ENCODE results near the gene POU5F1. TPM values are rescaled to one million over a fixed set of nuclear protein-coding genes. Genes with fewer than 3 reads are reported as not detected.
A peak's percentile ranks its signal among the peaks of the same experiment; 100 is the strongest.

POU5F1 gene
- polyA plus RNA-seq, 1 of the 3 experiments (the other 2 are of a cell fraction) = not detected

GRCh38 chr6:31144970-31145340 is 25.5 kb downstream of the POU5F1 start (continued):
- TF ChIP-seq NRF1 (IDR thresholded peaks at IDR 0.05; ENCODE audit: low read depth, low read length) = no peak

GRCh38 chr6:31144296-31144969 is 26.0 kb downstream of the POU5F1 start:
- CTCF ChIA-PET = interaction anchor here (0.6 to 4.3 kb wide), 5 partner anchors 41 to 256 kb away, joined by 3 to 23 read pairs (median 3); no protein-coding TSS in a partner anchor
- DNase-seq = no peak
- H2AFZ ChIP-seq (ENCODE audit: low read depth) = no peak overlapping the region
- POLR2A ChIA-PET = no interaction called here
- no peak overlapping the region for H3K9ac ChIP-seq
- no peak overlapping the region for H3K4me3 ChIP-seq (ENCODE audit: low read depth in 2 of 2, low read length in 1 of 2)
- H3K27ac ChIP-seq (ENCODE audit: low read depth in 2 of 2, low read length in 1 of 2) = no peak overlapping the region
- no peaks in the 10 kb centered on the region for H3K9me2 ChIP-seq
- H3K4me1 ChIP-seq (ENCODE audit: control insufficient read depth in 1 of 2, insufficient read depth in 2 of 2, low read depth in 1 of 2, low read length in 1 of 2) = peaks cover 0 to 11% of the 10 kb centered on the region in 2 experiments; a peak in 1 of 4 replicates
- no peaks in the 10 kb centered on the region for H3K36me3 ChIP-seq (replicated peaks in 1 of 2; ENCODE audit: control insufficient read depth in 1 of 2, insufficient read depth in 2 of 2, low read length in 1 of 2)
- no peak overlapping the region for H3K4me2 ChIP-seq
- no peaks in the 10 kb centered on the region for H3K9me3 ChIP-seq
- H3K27me3 ChIP-seq (ENCODE audit: insufficient read depth) = no peaks in the 10 kb centered on the region
- H3K79me2 ChIP-seq (ENCODE audit: insufficient read depth) = no peaks in the 10 kb centered on the region
- H3F3A ChIP-seq (replicated peaks; ENCODE audit: insufficient read depth) = peaks cover 9% of the 10 kb centered on the region
- TF ChIP-seq TEAD4 (IDR thresholded peaks at IDR 0.05; ENCODE audit: borderline replicate concordance, insufficient read depth) = no peak
- TF ChIP-seq RCOR1 (IDR thresholded peaks at IDR 0.05; ENCODE audit: low read length) = no peak
- TF ChIP-seq JUND (IDR thresholded peaks at IDR 0.05) = no peak
- no peak for TF ChIP-seq NFIC (IDR thresholded peaks at IDR 0.05; ENCODE audit: borderline replicate concordance)
- TF ChIP-seq RAD21 (IDR thresholded peaks at IDR 0.05; ENCODE audit: low read length) = no peak
- TF ChIP-seq PBX3 (IDR thresholded peaks at IDR 0.05) = no peak
- TF ChIP-seq MAX (IDR thresholded peaks at IDR 0.05; ENCODE audit: low read depth) = no peak
- TF ChIP-seq POLR2AphosphoS5 (IDR thresholded peaks at IDR 0.05; ENCODE audit: low read depth, low read length) = no peak
- TF ChIP-seq REST (IDR thresholded peaks at IDR 0.05; ENCODE audit: low read depth, low read length) = no peak
- WGBS (ENCODE audit: low lambda C conversion rate) = 94% methylated on average over 17 of the region's 18 CpGs
- H4K20me1 ChIP-seq (ENCODE audit: insufficient read depth) = no peaks in the 10 kb centered on the region

- Histone ChIP-seq H3K27ac (ENCODE audit: low read depth in 2 of 2, low read length in 1 of 2) (no peak overlapping the region), H3K27me3 (ENCODE audit: insufficient read depth) (no peaks in the 10 kb centered on the region), H3K4me3 (ENCODE audit: low read depth in 2 of 2, low read length in 1 of 2) (no peak overlapping the region), H3K9me3 (no peaks in the 10 kb centered on the region), H3K79me2 (ENCODE audit: insufficient read depth) (no peaks in the 10 kb centered on the region), H3K4me1 (ENCODE audit: control insufficient read depth in 1 of 2, insufficient read depth in 2 of 2, low read depth in 1 of 2, low read length in 1 of 2) (peaks cover 0 to 11% of the 10 kb centered on the region in 2 experiments; a peak in 1 of 4 replicates), H3K4me2 (peak overlapping the region; percentile 27; the same call in 1 of the 2 replicates), H2AFZ (ENCODE audit: low read depth) (no peak overlapping the region), H3K9me2 (no peaks in the 10 kb centered on the region), H3K9ac (no peak overlapping the region), H4K20me1 (ENCODE audit: insufficient read depth) (no peaks in the 10 kb centered on the region), H3F3A (replicated peaks; ENCODE audit: insufficient read depth) (peaks cover 9% of the 10 kb centered on the region), H3K36me3 (replicated peaks in 1 of 2; ENCODE audit: control insufficient read depth in 1 of 2, insufficient read depth in 2 of 2, low read length in 1 of 2) (no peaks in the 10 kb centered on the region)
- no peak for TF ChIP-seq EZH2phosphoT487 (IDR thresholded peaks at IDR 0.05; ENCODE audit: borderline replicate concordance, low read depth)
- 0 out of 2 replicates have a peak, but pooled peaks have one; percentile 31 for TF ChIP-seq MAX (IDR thresholded peaks at IDR 0.05; ENCODE audit: low read depth)
- peak; percentile 30; the same call in 1 of the 2 replicates for TF ChIP-seq FOSL2 (IDR thresholded peaks at IDR 0.05; ENCODE audit: borderline replicate concordance, low read depth)
- peak; percentile 14; the same call in 1 of the 2 replicates for TF ChIP-seq TCF12 (IDR thresholded peaks at IDR 0.05)
- no peak for DNase-seq
- WGBS (ENCODE audit: low lambda C conversion rate) = 83% methylated on average over 8 of the region's 11 CpGs
- CTCF ChIA-PET = interaction anchor here (1.4 to 4.3 kb wide), 2 partner anchors 49 to 224 kb away, joined by 7 to 23 read pairs; no protein-coding TSS in a partner anchor
- POLR2A ChIA-PET = no interaction called here
These were observed 27.3 kb downstream of the POU5F1 start for GRCh38 chr6:31143148-31143547.
